T-helper 17 cell (primary cell): ENCODE results near the gene CD9. TPM values are rescaled to one million over a fixed set of nuclear protein-coding genes. Genes with fewer than 3 reads are reported as not detected.
A peak's percentile ranks its signal among the peaks of the same experiment; 100 is the strongest.

Experiments
- ATAC-seq: fragments of 150-1000 bp; cut with Tn5 transposase; 2 replicates; pipeline ENCODE4 v1.10.0; 2021; ENCODE audit warnings: mild to moderate bottlenecking, moderate library complexity
- DNase-seq, 3 donors: peaks; one replicate each; pipeline versions ENCODE4 v3.0.0 to v3.0.0-alpha.2; 2020 to 2021
- H3K9me3 ChIP-seq: one replicate; pipeline ENCODE4 v1.7.0; 2013; ENCODE audit warnings: low read length, mild to moderate bottlenecking; ENCODE audit not compliant: control insufficient read depth, poor library complexity, severe bottlenecking
- H3K27ac Mint-ChIP-seq: one replicate; pipeline ENCODE4 v1.8.0; 2022; ENCODE audit warnings: mild to moderate bottlenecking, moderate library complexity, mixed read lengths
- H3K27me3 Mint-ChIP-seq: one replicate; pipeline ENCODE4 v1.8.0; 2022; ENCODE audit warnings: mixed read lengths
- H3K36me3 Mint-ChIP-seq: one replicate; pipeline ENCODE4 v1.8.0; 2022; ENCODE audit warnings: low read depth, mixed read lengths
- H3K4me1 Mint-ChIP-seq: one replicate; pipeline ENCODE4 v1.8.0; 2022; ENCODE audit warnings: mild to moderate bottlenecking, mixed read lengths
- H3K4me3 Mint-ChIP-seq: one replicate; pipeline ENCODE4 v1.8.0; 2022; ENCODE audit warnings: mild to moderate bottlenecking, moderate library complexity, mixed read lengths
- total RNA-seq, 4 donors: library from RNA in 2 of 4; stranded (reverse) in 2 of 4; gene quantifications; one replicate each; pipeline ENCODE4 v1.2.3 and lab custom pipeline; 2022 to 2026

The CD9 gene
- total RNA-seq, 2 donors from 2014 or later = 2.4 to 28.0 TPM

DNA sequence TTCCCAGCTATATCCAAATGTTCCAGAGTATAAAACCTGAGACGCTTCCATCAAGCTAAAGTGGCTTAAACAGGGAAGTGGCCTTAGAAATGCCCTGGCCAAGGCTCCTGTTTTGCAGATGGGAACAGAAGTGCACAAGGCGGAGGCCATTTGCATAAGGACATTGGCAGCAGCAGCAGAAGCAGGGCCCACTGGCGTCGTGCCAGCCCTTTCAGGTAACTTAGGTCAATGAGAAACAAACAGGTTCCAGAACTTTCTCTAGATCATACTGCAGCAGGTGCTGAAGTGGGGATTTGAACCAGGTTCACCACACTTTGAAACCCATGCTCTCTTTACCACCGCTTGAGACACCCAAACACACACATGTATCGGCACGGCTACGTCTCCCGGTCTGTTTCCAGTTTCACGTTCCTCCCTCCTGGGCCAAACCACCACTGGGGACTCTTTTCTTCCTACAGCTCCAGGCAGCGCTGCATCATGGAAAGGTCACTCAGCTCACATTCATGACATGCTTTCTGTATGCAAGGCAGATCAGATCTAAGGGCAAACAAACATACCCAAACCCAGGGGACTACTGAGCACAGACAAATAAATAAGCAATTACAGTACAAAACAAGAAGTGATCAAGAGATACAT, 64.3 kb downstream of the CD9 start:
- no peak overlapping the region for H3K27ac Mint-ChIP-seq
- H3K4me3 Mint-ChIP-seq = no peak overlapping the region
- DNase-seq (no peak), ATAC-seq (no peak)
- H3K27me3 Mint-ChIP-seq = peaks cover 22% of the 10 kb centered on the region
- H3K4me1 Mint-ChIP-seq = peaks cover 9% of the 10 kb centered on the region
- H3K9me3 ChIP-seq = no peaks in the 10 kb centered on the region
- peaks cover 7% of the 10 kb centered on the region for H3K36me3 Mint-ChIP-seq

- ATAC-seq = no peak
- no peak overlapping the region for H3K4me3 Mint-ChIP-seq
- peaks cover 22% of the 10 kb centered on the region for H3K27me3 Mint-ChIP-seq
- DNase-seq = no peak
- H3K27ac Mint-ChIP-seq = no peak overlapping the region
- H3K4me1 Mint-ChIP-seq = peaks cover 9% of the 10 kb centered on the region
- peaks cover 7% of the 10 kb centered on the region for H3K36me3 Mint-ChIP-seq
- no peaks in the 10 kb centered on the region for H3K9me3 ChIP-seq
Observed at GRCh38 chr12:6265038-6265405, 64.8 kb downstream of the CD9 start.

- DNase-seq (no peak), ATAC-seq (no peak)
- H3K27me3 Mint-ChIP-seq = peaks cover 18% of the 10 kb centered on the region
- H3K27ac Mint-ChIP-seq = no peak overlapping the region
- H3K36me3 Mint-ChIP-seq = no peaks in the 10 kb centered on the region
- H3K4me1 Mint-ChIP-seq = peaks cover 7% of the 10 kb centered on the region
- no peaks in the 10 kb centered on the region for H3K9me3 ChIP-seq
- H3K4me3 Mint-ChIP-seq = no peak overlapping the region
Observed at GRCh38 chr12:6266541-6266966, 66.4 kb downstream of the CD9 start.

- Mint-ChIP-seq H3K27me3 (peaks cover 16% of the 10 kb centered on the region), H3K4me3 (no peak overlapping the region), H3K4me1 (peaks cover 7% of the 10 kb centered on the region), H3K36me3 (no peaks in the 10 kb centered on the region), H3K27ac (no peak overlapping the region)
- no peak for DNase-seq
- ATAC-seq = peak; percentile 50
- H3K9me3 ChIP-seq = no peaks in the 10 kb centered on the region
Observed at GRCh38 chr12:6266971-6267721, 66.9 kb downstream of the CD9 start.

GRCh38 chr12:6268484-6269157, 68.4 kb downstream of the CD9 start:
- H3K9me3 ChIP-seq = no peaks in the 10 kb centered on the region
- H3K4me1 Mint-ChIP-seq = peaks cover 3% of the 10 kb centered on the region
- no peaks in the 10 kb centered on the region for H3K36me3 Mint-ChIP-seq
- no peak overlapping the region for H3K27ac Mint-ChIP-seq
- no peak overlapping the region for H3K4me3 Mint-ChIP-seq
- DNase-seq = no peak
- peaks cover 10% of the 10 kb centered on the region for H3K27me3 Mint-ChIP-seq
- ATAC-seq = no peak

DNA sequence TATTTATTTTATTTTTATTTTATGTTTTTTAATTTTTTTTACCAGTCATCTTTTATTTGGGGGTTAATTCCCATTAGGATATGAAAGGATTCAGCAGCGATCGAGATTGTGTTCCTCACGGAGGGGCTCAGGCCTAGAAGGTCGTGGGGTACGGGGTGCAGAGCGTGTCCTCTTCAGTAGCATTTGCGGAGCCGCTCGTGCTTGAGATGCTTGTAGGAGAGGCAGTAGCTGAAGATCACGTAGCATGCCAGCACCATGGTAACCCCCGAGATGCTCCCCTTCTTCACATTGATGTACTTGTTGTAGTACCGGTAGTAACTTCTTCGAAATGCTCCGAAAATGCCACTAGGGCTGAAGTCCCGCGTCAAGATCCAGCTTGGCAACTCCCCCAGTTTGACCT, 69.8 kb downstream of the CD9 start:
- ATAC-seq (no peak), DNase-seq (no peak)
- peaks cover 9% of the 10 kb centered on the region for H3K27me3 Mint-ChIP-seq
- no peak overlapping the region for H3K4me3 Mint-ChIP-seq
- no peaks in the 10 kb centered on the region for H3K9me3 ChIP-seq
- H3K27ac Mint-ChIP-seq = no peak overlapping the region
- H3K4me1 Mint-ChIP-seq = no peaks in the 10 kb centered on the region
- no peaks in the 10 kb centered on the region for H3K36me3 Mint-ChIP-seq

GRCh38 chr12:6271281-6271680, 71.1 kb downstream of the CD9 start:
- DNase-seq (no peak), ATAC-seq (no peak)
- Mint-ChIP-seq H3K4me3 (no peak overlapping the region), H3K27me3 (peaks cover 12% of the 10 kb centered on the region), H3K4me1 (no peaks in the 10 kb centered on the region), H3K36me3 (no peaks in the 10 kb centered on the region), H3K27ac (no peak overlapping the region)
- no peaks in the 10 kb centered on the region for H3K9me3 ChIP-seq

- Mint-ChIP-seq H3K4me1 (no peaks in the 10 kb centered on the region), H3K27me3 (peaks cover 21% of the 10 kb centered on the region), H3K4me3 (no peak overlapping the region), H3K36me3 (no peaks in the 10 kb centered on the region), H3K27ac (no peak overlapping the region)
- ATAC-seq = no peak
- no peaks in the 10 kb centered on the region for H3K9me3 ChIP-seq
- DNase-seq = no peak
Observed at GRCh38 chr12:6272300-6273204, 72.4 kb downstream of the CD9 start.

DNA sequence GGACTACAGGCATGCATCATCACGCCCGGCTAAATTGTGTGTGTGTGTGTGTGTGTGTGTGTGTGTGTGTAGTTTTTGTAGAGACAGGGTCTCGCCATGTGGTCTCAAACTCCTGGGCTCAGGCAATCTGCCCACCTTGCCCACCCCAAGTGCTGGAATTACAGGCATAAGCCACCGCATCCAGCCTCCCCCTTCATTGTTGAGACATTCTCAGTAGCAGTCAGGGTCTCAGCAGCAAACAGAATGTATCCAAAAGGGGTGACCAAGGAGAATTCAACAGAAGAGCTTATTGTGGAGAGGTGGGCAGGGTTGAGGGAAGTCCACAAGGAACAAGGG, 73.0 kb downstream of the CD9 start:
- DNase-seq = no peak
- Mint-ChIP-seq H3K36me3 (no peaks in the 10 kb centered on the region), H3K27me3 (peaks cover 21% of the 10 kb centered on the region), H3K4me3 (no peak overlapping the region), H3K27ac (no peak overlapping the region), H3K4me1 (no peaks in the 10 kb centered on the region)
- no peaks in the 10 kb centered on the region for H3K9me3 ChIP-seq
- ATAC-seq = no peak

- Mint-ChIP-seq H3K4me1 (no peaks in the 10 kb centered on the region), H3K27ac (no peak overlapping the region), H3K27me3 (peaks cover 21% of the 10 kb centered on the region), H3K4me3 (no peak overlapping the region), H3K36me3 (no peaks in the 10 kb centered on the region)
- no peaks in the 10 kb centered on the region for H3K9me3 ChIP-seq
- no peak for ATAC-seq
- no peak for DNase-seq
Observed at GRCh38 chr12:6273541-6274230, 73.5 kb downstream of the CD9 start.

DNA sequence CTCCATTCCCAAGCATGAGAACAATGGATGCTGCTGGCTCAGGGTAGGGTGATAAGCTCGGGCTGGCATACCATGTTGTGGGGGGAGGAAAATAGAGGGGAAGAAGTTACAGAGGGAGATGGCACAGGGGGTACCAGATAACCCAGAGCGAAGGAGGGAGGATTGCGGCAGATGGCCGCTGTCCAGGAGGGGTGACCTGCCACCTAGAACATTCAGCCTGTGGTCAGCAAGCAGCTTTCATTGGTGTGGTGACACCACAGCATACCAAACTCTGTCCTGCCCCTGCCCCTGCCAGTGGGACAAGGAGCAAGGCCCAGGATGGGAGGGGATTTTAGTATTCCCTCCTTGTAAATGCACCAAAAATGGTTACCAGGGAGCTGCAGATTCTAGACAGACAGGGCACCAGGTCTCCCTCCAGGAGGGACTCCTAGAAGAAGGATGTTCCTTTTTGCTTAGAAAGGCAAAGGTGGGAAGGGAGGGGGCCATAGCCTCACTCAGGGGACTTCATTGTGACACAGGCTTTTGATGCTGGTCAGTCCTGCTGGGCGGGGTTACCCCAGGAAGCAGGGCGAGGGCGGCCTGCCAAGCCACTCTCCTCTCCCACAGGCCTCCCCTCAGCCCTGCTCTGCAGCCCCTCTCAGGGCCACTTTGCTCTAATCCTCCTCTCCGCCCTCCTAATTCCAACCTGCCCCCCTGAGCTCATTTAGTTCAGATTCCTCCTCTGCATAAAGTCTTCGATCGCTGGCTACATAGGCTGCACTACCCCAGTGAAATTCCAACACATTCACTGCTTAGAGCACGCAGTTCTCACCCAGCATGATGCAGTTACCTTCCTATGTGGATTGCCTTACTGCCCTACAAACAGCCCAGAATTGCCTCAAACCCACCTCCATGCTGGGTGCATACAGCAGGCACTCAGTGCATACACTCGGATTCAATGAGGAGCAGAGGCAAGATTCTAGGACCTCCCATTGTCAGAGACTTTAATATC, 74.3 kb downstream of the CD9 start:
- no peak for ATAC-seq
- no peak for DNase-seq
- Mint-ChIP-seq H3K27ac (no peak overlapping the region), H3K36me3 (no peaks in the 10 kb centered on the region), H3K4me1 (peaks cover 2% of the 10 kb centered on the region), H3K27me3 (peaks cover 25% of the 10 kb centered on the region), H3K4me3 (no peak overlapping the region)
- no peaks in the 10 kb centered on the region for H3K9me3 ChIP-seq
